Spleen (tissue), 7 donors: ENCODE results near the gene SLC6A18.

ENCODE experiments used
- CTCF ChIP-seq, 11 experiments: fragments of 200-600 bp in 7 of 11; fragments of 450-650 bp in 4 of 11; sonication (generic) in 4 of 11; IDR thresholded peaks in 8 of 11; conservative IDR thresholded peaks in 3 of 11; 1 replicate in 7 of 11; 2 replicates in 4 of 11; pipeline versions ENCODE4 v1.4.0 to v1.8.0; 2016 to 2021; ENCODE audit warnings: antibody characterized with exemption in 11 of 11, inconsistent platforms in 4 of 11, mild to moderate bottlenecking in 1 of 11
- POLR2A ChIP-seq, 3 donors: fragments of 450-650 bp; IDR thresholded peaks; one replicate each; pipeline ENCODE4 v1.5.1; 2017; ENCODE audit warnings: antibody characterized with exemption in 3 of 3, mild to moderate bottlenecking in 1 of 3
- donor health status: DM: no; HTN: no; CAD: no; lungs with moderate emphysema.
- donor health status: DM: no; HTN: no; CAD: no.
- donor health status: DM: no; HTN: no; CAD: no.

- TF ChIP-seq CTCF (IDR thresholded peaks at IDR 0.05 in 8 of 11, conservative IDR thresholded peaks at IDR 0.05 in 3 of 11) (no peak), POLR2A (IDR thresholded peaks at IDR 0.05) (no peak)
Observed at GRCh38 chr5:1219768-1220100, 5.4 kb upstream of the SLC6A18 start.
